DOHH2 (cell line): ENCODE data around the gene DHRS1.

Experiments
- H3F3A ChIP-seq: fragments of 200-600 bp; sonication (generic), shearing (Covaris generic); 2 replicates; pipeline ENCODE4 v1.6.0; 2016; ENCODE audit warnings: antibody characterized with exemption, mild to moderate bottlenecking; ENCODE audit not compliant: control insufficient read depth, insufficient read depth
- H3K27ac ChIP-seq: fragments of 200-600 bp; sonication (generic); 2 replicates; pipeline ENCODE4 v1.5.1; 2014; ENCODE audit warnings: low read depth, mild to moderate bottlenecking, low read length, moderate library complexity
- H3K27me3 ChIP-seq: fragments of 200-600 bp; sonication (generic); 2 replicates; pipeline ENCODE4 v1.6.1; 2014; ENCODE audit warnings: mild to moderate bottlenecking, low read length, mixed read lengths; ENCODE audit not compliant: control insufficient read depth
- H3K36me3 ChIP-seq: fragments of 200-600 bp; sonication (generic); 2 replicates; pipeline ENCODE4 v1.6.1; 2014; ENCODE audit warnings: mild to moderate bottlenecking, low read length, moderate library complexity, mixed read lengths; ENCODE audit not compliant: control insufficient read depth
- H3K4me1 ChIP-seq: fragments of 200-600 bp; sonication (generic); 2 replicates; pipeline ENCODE4 v1.6.1; 2014; ENCODE audit warnings: mild to moderate bottlenecking, low read length, mixed read lengths; ENCODE audit not compliant: control insufficient read depth
- H3K4me2 ChIP-seq: fragments of 200-600 bp; sonication (generic); 2 replicates; pipeline ENCODE4 v1.6.0; 2014; ENCODE audit warnings: mild to moderate bottlenecking, low read length, moderate library complexity
- H3K4me3 ChIP-seq: fragments of 200-600 bp; sonication (generic); 2 replicates; pipeline ENCODE4 v1.5.1; 2014; ENCODE audit warnings: mild to moderate bottlenecking, low read length, mixed read lengths
- H3K79me2 ChIP-seq: fragments of 200-600 bp; sonication (generic); 2 replicates; pipeline ENCODE4 v1.6.1; 2014; ENCODE audit warnings: mild to moderate bottlenecking, low read length, mixed read lengths; ENCODE audit not compliant: control insufficient read depth
- H3K9me2 ChIP-seq: fragments of 200-600 bp; sonication (generic); replicated peaks from 2 replicates; pipeline ENCODE4 v1.6.1; 2014; ENCODE audit warnings: mild to moderate bottlenecking, low read length, mixed read lengths; ENCODE audit not compliant: control insufficient read depth
- H3K9me3 ChIP-seq: fragments of 200-600 bp; sonication (generic); 2 replicates; pipeline ENCODE4 v1.6.1; 2014; ENCODE audit warnings: antibody characterized with exemption, low read length, mixed read lengths; ENCODE audit not compliant: control insufficient read depth, insufficient read depth
- H4K20me1 ChIP-seq: fragments of 200-600 bp; sonication (generic); 2 replicates; pipeline ENCODE4 v1.6.0; 2014; ENCODE audit warnings: low read depth, mild to moderate bottlenecking, antibody characterized with exemption, low read length, moderate library complexity; ENCODE audit not compliant: control insufficient read depth, insufficient read depth
- CTCF ChIP-seq: fragments of 200-600 bp; sonication (generic); IDR thresholded peaks from one replicate; pipeline ENCODE4 v1.5.1; 2014; ENCODE audit warnings: antibody characterized with exemption, mild to moderate bottlenecking, low read depth, low read length; ENCODE audit not compliant: poor library complexity, severe bottlenecking
- EZH2phosphoT487 ChIP-seq: fragments of 200-600 bp; sonication (generic); IDR thresholded peaks from 2 replicates; pipeline ENCODE4 v1.6.1; 2017; ENCODE audit warnings: borderline replicate concordance, mild to moderate bottlenecking, antibody characterized with exemption, low read length, moderate library complexity, mixed read lengths

DHRS1 gene

GRCh38 chr14:24296341-24297157 is 3.0 kb downstream of the DHRS1 start:
- Histone ChIP-seq H3K27ac (no peak overlapping the region), H3K27me3 (no peaks in the 10 kb centered on the region), H3K36me3 (peaks cover 39% of the 10 kb centered on the region), H3K9me3 (no peaks in the 10 kb centered on the region), H3F3A (0 out of 2 replicates have a peak, but pooled peaks cover 3% of the 10 kb centered on the region), H3K4me1 (peaks cover 32% of the 10 kb centered on the region), H3K4me2 (peak overlapping the region; percentile 32; the same call in 1 of the 2 replicates), H3K4me3 (no peak overlapping the region), H3K79me2 (peaks cover 30% of the 10 kb centered on the region), H3K9me2 (no peaks in the 10 kb centered on the region), H4K20me1 (no peaks in the 10 kb centered on the region; the same call in 1 of the 2 replicates)
- TF ChIP-seq EZH2phosphoT487 (no peak), CTCF (peak; percentile 84)

- Histone ChIP-seq H3K4me2 (no peak overlapping the region), H3K4me1 (peaks cover 15% of the 10 kb centered on the region), H3K4me3 (no peak overlapping the region), H3K27ac (no peak overlapping the region), H3K27me3 (no peaks in the 10 kb centered on the region), H3K9me2 (no peaks in the 10 kb centered on the region), H3K9me3 (no peaks in the 10 kb centered on the region), H3K36me3 (peaks cover 35% of the 10 kb centered on the region), H3F3A (0 out of 2 replicates have a peak, but pooled peaks cover 2% of the 10 kb centered on the region), H4K20me1 (no peaks in the 10 kb centered on the region), H3K79me2 (peaks cover 1% of the 10 kb centered on the region; the same call in 1 of the 2 replicates)
- no peak for TF ChIP-seq CTCF
- TF ChIP-seq EZH2phosphoT487, result no peak
These were observed 6.1 kb downstream of the DHRS1 start for GRCh38 chr14:24293525-24293924.

DNA sequence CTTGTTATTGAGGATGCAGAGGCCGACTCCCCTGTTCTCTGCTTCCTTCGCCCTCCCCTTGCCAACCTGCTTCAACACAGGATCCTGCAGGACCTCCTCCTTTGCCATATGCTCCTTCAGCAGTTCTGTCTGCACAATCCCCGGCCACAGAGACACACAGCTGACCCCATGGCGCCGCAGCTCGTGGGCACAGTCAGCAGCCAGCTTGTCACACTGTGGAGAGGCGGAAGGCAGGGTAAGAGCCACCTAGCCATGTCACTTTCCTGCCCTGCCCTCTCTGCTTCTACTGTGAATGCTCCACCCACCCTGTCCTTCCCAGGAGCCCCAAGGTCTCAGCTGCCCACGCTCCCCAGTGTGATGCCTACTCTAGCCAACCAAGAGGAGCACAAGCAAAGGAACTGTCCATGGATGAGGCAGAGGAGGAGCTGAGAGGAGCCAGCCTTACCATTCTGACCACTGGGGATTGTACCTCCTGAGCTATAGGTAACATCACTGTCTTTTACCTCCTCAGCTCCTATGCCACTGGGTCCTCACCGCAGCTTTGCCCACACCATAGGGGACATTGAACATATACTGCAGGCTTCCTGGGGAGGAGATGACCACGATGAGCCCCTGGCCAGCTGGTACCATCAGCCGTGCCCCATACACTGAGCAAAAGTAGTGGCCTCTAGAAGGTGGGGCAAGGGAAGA is 7.3 kb downstream of the DHRS1 start:
- Histone ChIP-seq H3K9me2 (no peaks in the 10 kb centered on the region), H3F3A (no peaks in the 10 kb centered on the region)

More for the DNA sequence above, 7.3 kb downstream of the DHRS1 start:
- Histone ChIP-seq H3K4me3 (no peak overlapping the region), H3K27me3 (no peaks in the 10 kb centered on the region), H3K36me3 (peaks cover 35% of the 10 kb centered on the region), H3K9me3 (no peaks in the 10 kb centered on the region), H3K79me2 (no peaks in the 10 kb centered on the region), H3K4me2 (no peak overlapping the region), H4K20me1 (no peaks in the 10 kb centered on the region), H3K27ac (no peak overlapping the region), H3K4me1 (peaks cover 7% of the 10 kb centered on the region)
- no peak for TF ChIP-seq CTCF
- no peak for TF ChIP-seq EZH2phosphoT487
